ENCODE measurements around the gene RXRA.

Gene RXRA

GRCh38 chr9:134408939-134409737 lies 82.9 kb downstream of the RXRA start:
- CTCF ChIA-PET = no interaction called here
- TF ChIP-seq SP1 (IDR thresholded peaks at IDR 0.05) (no peak), ELF4 (IDR thresholded peaks at IDR 0.05) (no peak), BHLHE40 (IDR thresholded peaks at IDR 0.05; ENCODE audit: borderline replicate concordance) (no peak)
- POLR2A ChIA-PET = no interaction called here
- no peak for DNase-seq (ENCODE audit: extremely low spot score)

- ChIA-PET CTCF (no interaction called here), POLR2A (no interaction called here)
- no peak for DNase-seq (ENCODE audit: extremely low spot score)
- TF ChIP-seq L3MBTL2 (conservative IDR thresholded peaks at IDR 0.05) = no peak
- TF ChIP-seq HDGF (IDR thresholded peaks at IDR 0.05; ENCODE audit: borderline replicate concordance) = no peak
- no peak for TF ChIP-seq SP1 (IDR thresholded peaks at IDR 0.05)
- no peak for TF ChIP-seq ARNT (IDR thresholded peaks at IDR 0.05)
- no peak for TF ChIP-seq SUZ12 (IDR thresholded peaks at IDR 0.05)
- no peak for TF ChIP-seq ELF4 (IDR thresholded peaks at IDR 0.05)
These were observed 84.0 kb downstream of the RXRA start for GRCh38 chr9:134410071-134410834.

- ChIA-PET CTCF (no interaction called here), POLR2A (no interaction called here)
- DNase-seq (ENCODE audit: extremely low spot score) = no peak
- TF ChIP-seq SP1 (IDR thresholded peaks at IDR 0.05) = no peak
- TF ChIP-seq ZNF384 (IDR thresholded peaks at IDR 0.05) = no peak
- no peak for TF ChIP-seq ELF4 (IDR thresholded peaks at IDR 0.05)
- no peak for TF ChIP-seq LEF1 (IDR thresholded peaks at IDR 0.05; ENCODE audit: borderline replicate concordance)
- TF ChIP-seq CTBP1 (IDR thresholded peaks at IDR 0.05; ENCODE audit: borderline replicate concordance) = no peak
- no peak for TF ChIP-seq TARDBP (IDR thresholded peaks at IDR 0.05)
- no peak for TF ChIP-seq PKNOX1 (IDR thresholded peaks at IDR 0.05)
- TF ChIP-seq FOXM1 (IDR thresholded peaks at IDR 0.05; ENCODE audit: borderline replicate concordance) = no peak
- no peak for TF ChIP-seq HDGF (IDR thresholded peaks at IDR 0.05; ENCODE audit: borderline replicate concordance)
These were observed 84.6 kb downstream of the RXRA start for GRCh38 chr9:134410835-134411217.

GRCh38 chr9:134411440-134412297 lies 85.4 kb downstream of the RXRA start:
- no peak for TF ChIP-seq ELF4 (IDR thresholded peaks at IDR 0.05)
- no peak for TF ChIP-seq SUZ12 (IDR thresholded peaks at IDR 0.05)
- TF ChIP-seq ARNT (IDR thresholded peaks at IDR 0.05) = no peak
- no peak for TF ChIP-seq FOXM1 (IDR thresholded peaks at IDR 0.05; ENCODE audit: borderline replicate concordance)
- no peak for TF ChIP-seq HDGF (IDR thresholded peaks at IDR 0.05; ENCODE audit: borderline replicate concordance)
- no peak for TF ChIP-seq SP1 (IDR thresholded peaks at IDR 0.05)
- no peak for TF ChIP-seq TARDBP (IDR thresholded peaks at IDR 0.05)
- TF ChIP-seq ZNF384 (IDR thresholded peaks at IDR 0.05) = no peak
- no peak for TF ChIP-seq FOXK2 (IDR thresholded peaks at IDR 0.05)
- no peak for TF ChIP-seq NFRKB (IDR thresholded peaks at IDR 0.05)
- TF ChIP-seq PKNOX1 (IDR thresholded peaks at IDR 0.05) = no peak
- no peak for DNase-seq (ENCODE audit: extremely low spot score)
- ChIA-PET POLR2A (no interaction called here), CTCF (no interaction called here)

- CTCF ChIA-PET = no interaction called here
- DNase-seq (ENCODE audit: extremely low spot score) = no peak
- POLR2A ChIA-PET = no interaction called here
- TF ChIP-seq FOXA1 (IDR thresholded peaks at IDR 0.05) (no peak), ELF4 (IDR thresholded peaks at IDR 0.05) (no peak), SUZ12 (IDR thresholded peaks at IDR 0.05) (no peak), CTBP1 (IDR thresholded peaks at IDR 0.05; ENCODE audit: borderline replicate concordance) (no peak), FOXM1 (IDR thresholded peaks at IDR 0.05; ENCODE audit: borderline replicate concordance) (no peak), TARDBP (IDR thresholded peaks at IDR 0.05) (no peak), L3MBTL2 (conservative IDR thresholded peaks at IDR 0.05) (no peak), ARNT (IDR thresholded peaks at IDR 0.05) (no peak), LEF1 (IDR thresholded peaks at IDR 0.05; ENCODE audit: borderline replicate concordance) (no peak), ZNF384 (IDR thresholded peaks at IDR 0.05) (no peak), FOXK2 (IDR thresholded peaks at IDR 0.05) (no peak), SP1 (IDR thresholded peaks at IDR 0.05) (no peak), NFRKB (IDR thresholded peaks at IDR 0.05) (no peak), HDGF (IDR thresholded peaks at IDR 0.05; ENCODE audit: borderline replicate concordance) (no peak), PKNOX1 (IDR thresholded peaks at IDR 0.05) (no peak), BHLHE40 (IDR thresholded peaks at IDR 0.05; ENCODE audit: borderline replicate concordance) (no peak)
These were observed 86.0 kb downstream of the RXRA start for GRCh38 chr9:134412298-134412711.
